A549 treated with AZD2906 at 1 μM for 4 hours (cell line): Measurements from ENCODE around the gene HNRNPUL2. TPM values are rescaled to one million over a fixed set of nuclear protein-coding genes. Genes with fewer than 3 reads are reported as not detected.

Source experiments
- total RNA-seq: library from RNA; stranded (reverse); fragments of 200-300 nt; extraction: Qiagen RNA extraction; gene quantifications from 5 replicates; pipeline ENCODE4 v1.2.3, GENCODE V29; 2022

HNRNPUL2 gene
- total RNA-seq, result 38.1 to 42.3 TPM (median 39.3 TPM) in 5 replicates

DNA sequence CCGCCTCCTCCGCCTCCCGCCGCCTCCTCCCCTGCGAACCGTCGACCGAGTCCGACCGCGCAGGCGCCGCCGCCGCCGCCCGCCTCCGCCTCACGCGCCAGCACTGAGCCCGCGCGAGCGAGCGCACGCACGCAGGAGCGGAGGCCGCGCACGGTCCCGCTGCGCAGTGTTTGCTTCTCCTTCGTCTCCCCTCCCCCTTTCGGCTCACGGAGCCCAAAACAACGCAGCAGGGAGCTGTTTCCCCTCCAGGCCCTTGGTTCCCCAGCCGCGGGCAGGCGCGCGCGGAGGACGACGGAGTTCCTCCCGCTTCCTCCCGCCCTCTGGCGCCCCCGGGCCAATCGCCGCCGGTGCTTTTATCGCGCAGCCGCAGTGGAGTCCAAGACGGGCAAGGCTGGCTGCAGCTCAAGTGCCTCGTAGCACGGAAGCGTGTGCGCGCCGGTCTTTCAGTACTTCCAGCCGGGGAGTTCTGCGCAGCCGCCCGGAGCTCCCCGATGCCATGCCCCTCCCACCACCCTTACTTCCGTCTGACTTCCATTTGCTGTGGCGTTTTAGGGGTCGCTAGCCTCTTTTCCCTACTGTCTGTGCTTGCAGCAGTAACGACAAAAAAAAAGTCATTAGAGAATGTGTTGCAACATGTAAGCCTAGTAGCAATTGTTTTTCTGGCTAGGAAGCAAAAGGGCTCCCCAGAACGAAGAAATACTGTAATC, at the start of gene HNRNPUL2:
HNRNPUL2 (minus strand) TSS at position 293 of the 707 bp plus-strand sequence. CDS start 301 bp downstream, outside the sequence.

DNA sequence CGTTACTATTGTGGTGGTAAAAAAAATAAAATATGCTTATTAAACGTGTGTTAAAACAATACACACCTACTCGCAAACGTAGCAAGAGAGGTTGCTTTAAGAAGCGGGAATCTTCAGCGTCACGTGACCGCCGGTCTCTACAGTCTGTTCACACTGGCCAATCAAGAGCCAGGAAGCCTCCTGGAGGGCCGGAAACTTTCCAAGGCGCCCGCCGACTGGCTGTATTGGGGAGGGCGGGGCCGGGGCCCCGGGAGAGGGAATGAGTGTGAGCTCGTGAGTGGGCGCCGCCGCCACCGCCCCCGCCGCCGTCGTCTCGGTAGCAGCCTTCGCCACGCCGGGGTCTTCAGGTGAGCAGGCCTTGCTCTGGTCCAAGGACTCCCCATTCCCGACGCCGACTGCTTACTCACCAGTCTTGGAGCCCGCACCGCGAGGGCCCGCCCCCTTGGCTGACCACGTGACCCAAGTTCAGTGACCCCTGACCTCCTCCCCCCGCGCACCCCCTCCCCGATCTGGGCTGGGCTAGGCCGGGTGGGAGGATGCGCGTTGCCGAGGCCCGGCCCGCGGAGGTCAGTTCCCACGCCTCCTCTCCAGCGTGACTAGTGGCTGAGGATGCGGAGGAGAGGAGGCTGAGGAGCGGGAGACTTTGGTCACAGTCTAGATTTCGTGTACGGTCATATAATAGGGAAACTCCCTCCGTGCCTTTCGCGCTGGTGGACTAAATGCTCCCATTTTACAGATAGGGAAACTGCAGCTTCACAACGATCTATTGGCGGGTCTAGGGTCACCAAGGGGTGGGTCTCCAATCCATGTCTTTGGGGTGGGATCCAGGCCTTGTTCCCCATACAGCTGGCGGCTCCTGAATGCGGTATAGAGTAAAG, 44.1 kb upstream of the HNRNPUL2 start, which contains the start of gene TAF6L:
TAF6L (plus strand) TSS at position 253 of the 878 bp plus-strand sequence. CDS start 4,388 bp downstream, outside the sequence.

DNA sequence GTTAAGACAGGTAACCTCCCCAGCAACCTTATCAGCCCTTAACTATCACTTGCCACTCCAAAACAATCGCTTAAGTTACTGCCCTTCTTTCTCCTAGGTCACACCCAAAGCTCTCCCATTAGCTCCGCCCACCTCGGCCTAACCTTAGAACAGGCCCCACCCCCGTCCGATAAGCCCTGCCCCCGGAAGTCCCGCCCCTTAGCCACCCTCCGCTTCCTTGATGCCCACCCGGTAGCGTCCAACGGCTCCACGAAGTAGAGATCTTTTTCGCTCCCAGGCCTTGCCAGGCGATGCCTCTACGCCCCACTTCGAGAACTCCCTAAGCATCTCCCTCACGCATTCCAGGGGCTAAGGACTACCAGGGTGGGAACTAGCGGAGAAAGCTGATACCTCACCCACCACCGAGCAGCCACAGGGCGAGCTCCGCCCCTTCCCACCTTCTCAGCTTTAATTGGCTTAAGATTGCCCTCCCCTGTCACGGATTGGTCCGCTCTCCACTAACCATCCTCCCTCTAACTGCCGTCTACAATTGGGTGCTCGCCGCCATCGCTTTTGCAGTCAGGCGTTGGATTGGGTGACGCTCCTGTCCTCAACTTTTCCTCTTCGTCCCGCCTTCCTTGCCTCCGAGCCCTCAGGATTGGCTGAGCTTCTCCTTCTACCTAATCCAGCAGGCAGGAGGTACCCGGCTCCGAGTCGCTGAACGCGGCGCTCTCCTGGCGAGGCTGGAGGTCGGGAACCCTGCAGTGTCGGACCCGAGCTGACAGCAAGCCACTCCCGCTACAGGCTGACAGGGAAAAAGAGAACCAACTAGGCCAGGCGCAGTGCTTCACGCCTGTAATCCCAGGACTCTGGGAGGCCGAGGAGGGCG, 26.7 kb upstream of the HNRNPUL2 start, which contains the start of gene ZBTB3:
ZBTB3 (minus strand) TSS at position 425 of the 868 bp plus-strand sequence. CDS start 496 bp downstream, outside the sequence.

DNA sequence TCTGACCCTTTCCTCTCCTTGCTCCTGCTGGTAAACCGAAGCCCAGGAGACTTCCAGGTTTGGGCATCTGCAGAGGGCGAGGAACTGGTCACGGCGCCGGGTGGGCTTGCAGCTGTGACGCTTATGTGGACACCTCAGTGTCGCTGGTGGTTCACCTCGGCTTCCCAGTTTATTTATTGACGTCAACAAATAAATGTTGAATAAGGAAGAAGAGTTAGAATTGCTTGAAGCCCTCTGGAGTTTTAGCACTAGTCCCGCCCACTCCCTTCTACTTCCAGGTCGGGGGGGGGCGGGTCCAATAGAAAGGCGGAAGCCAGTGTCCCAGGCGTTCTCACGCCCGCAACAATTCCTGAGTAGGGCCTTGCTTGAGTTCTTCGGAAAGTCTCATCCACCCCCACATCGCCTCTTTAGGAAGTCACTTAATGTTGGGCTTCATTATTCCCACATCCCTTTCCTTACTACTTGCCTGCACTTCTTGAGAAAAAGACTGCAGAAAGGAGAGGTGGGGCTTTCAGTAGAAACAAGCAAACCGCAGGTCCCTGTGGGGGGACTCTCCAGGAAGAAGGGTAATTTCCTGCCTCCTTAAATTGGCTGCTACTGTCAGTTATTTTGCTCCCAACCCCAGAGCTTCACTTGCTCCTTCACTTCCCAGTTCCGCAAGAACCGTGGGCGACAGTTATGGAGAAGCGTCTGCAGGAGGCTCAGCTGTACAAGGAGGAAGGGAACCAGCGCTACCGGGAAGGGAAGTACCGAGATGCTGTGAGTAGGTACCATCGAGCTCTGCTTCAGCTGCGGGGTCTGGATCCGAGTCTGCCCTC, 1.1 kb upstream of the HNRNPUL2 start, which contains the start of gene TTC9C:
TTC9C (plus strand) TSS at position 316 of the 818 bp plus-strand sequence; CDS start at position 679, 363 bp downstream.

DNA sequence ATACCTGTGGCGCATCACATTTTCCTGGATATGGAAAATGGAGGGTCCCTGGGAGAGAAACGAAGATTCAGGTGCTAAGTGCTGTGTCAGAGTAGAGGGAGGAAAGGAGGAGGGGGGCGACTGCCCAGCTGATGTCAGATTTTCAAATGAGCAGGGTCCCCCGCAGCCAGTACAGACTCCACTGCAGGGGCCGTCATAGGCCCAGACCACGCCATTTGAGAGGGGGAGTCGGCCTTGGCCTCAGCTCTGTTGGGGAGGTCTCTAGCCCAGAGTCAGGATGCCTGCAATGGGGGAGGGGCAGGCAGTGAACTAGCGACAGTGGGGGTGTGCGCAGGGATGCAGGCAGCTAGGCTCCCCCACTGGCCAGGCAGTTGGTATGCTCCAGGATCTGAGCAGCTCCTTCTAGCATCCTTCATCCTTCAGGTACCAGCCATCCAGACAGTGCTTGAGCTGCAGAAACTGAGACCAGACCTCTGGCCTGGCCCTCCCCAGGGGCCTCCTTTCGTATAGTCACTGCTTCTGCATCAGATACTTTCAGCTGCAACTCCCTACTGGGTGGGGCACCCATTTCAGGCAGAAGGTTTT, 19.9 kb downstream of the HNRNPUL2 start, which contains the start of the genes BSCL2 and GNG3:
BSCL2 (minus strand) TSS at position 148 of the 585 bp plus-strand sequence. CDS start 229 bp downstream, outside the sequence.
GNG3 (plus strand) TSS at position 400 of the 585 bp plus-strand sequence. CDS start 620 bp downstream, outside the sequence.

DNA sequence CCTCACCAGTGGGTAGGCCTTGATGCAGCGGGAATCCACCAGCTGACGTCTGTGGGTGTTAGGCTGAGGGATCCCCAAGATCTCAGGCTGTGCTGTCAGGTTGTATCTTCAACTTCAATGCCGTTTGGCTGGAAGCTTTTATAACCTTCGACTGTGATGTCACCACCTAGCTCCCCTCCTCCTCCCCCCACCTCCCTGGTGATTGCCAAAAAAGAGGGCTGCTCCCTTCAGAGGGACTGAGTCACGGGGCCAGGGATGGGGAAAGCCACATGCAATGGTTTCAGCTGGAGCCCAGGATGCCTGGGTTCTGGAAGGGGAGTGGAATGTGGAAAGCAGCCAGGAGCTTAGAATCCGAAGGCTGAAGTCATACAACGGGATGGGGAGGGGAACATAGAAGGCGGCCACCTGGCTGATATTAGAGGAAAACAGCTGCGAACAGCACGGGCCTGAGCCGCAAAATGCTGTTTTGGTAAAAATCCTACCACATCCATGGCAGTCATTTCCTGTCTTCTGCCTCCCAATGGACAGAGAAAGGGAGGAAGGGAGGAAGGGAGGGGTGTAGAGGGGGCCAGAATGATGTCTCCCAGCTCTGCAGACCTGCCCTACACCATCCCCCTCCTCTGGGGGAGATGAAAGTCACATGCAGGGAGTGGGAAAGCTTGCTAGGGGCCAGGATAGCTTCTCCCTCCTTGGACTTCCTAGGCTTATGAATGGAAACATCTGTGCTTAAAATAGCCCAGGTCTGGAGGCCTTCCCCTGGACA, 37.7 kb downstream of the HNRNPUL2 start, which contains the start of gene LRRN4CL:
LRRN4CL (minus strand) TSS at position 110 of the 763 bp plus-strand sequence. CDS start 1,022 bp downstream, outside the sequence.

DNA sequence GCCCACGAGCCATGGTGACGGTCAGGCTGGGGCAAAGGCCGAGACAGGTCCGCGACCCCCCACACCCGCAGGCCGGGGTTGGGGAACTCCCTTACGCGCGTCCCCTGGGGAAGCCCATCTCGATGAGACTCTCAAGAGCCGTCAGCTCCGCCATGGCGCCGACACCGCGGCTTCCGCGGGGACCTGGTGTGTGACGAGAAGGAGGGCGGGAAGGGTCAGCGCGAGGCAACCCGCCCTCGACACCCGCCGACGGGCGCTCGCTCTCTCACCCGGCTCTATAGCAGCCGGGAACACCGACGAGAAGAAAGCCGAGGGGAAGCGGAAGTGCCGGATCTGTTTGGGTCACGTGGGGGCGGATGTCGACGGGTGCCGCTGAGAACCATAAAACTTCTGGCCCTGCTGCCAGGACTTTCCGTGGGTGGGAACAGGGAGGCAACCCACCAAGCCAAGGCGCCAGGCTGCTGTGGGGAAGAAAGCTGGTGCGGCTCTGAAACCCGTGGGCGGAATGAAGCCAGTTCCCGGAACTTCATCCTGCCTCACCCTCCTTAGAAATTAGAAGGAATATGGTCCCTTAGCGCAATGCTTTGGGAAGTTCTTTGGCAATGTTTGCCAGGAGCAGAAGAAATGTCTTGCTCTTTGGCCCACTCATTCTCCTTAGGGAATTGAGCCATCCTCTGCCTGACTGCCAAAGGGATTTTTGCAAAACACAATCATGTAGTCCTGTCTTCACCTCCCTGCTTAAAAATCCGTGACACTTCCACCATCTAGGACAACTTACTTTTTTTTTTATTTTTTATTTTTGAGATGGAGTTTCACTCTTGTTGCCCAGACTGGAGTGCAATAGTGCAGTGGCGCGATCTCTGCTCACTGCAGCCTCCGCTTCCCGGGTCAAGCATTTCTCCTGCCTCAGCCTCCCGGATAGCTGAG, 48.2 kb downstream of the HNRNPUL2 start, which contains the start of gene UBXN1:
UBXN1 (minus strand) TSS at position 304 of the 927 bp plus-strand sequence; CDS start at position 154, 150 bp downstream.

DNA sequence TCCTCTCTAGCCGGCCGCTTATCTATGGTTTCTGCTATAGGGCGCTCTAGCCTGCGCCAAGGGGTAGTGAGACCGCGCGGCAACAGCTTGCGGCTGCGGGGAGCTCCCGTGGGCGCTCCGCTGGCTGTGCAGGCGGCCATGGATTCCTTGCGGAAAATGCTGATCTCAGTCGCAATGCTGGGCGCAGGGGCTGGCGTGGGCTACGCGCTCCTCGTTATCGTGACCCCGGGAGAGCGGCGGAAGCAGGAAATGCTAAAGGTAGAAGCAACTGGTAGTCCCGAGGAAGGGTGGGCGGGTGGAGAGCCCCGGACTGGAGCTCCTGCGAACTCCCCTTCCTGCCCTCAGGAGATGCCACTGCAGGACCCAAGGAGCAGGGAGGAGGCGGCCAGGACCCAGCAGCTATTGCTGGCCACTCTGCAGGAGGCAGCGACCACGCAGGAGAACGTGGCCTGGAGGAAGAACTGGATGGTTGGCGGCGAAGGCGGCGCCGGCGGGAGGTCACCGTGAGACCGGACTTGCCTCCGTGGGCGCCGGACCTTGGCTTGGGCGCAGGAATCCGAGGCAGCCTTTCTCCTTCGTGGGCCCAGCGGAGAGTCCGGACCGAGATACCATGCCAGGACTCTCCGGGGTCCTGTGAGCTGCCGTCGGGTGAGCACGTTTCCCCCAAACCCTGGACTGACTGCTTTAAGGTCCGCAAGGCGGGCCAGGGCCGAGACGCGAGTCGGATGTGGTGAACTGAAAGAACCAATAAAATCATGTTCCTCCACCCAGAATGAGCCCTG, 55.5 kb downstream of the HNRNPUL2 start, which contains the start of the genes LBHD1 and UQCC3:
LBHD1 (minus strand) TSS at position 660 of the 782 bp plus-strand sequence. CDS start 2,236 bp downstream, outside the sequence.
UQCC3 (plus strand) TSS at position 66 of the 782 bp plus-strand sequence; CDS start at position 139, 73 bp downstream.

DNA sequence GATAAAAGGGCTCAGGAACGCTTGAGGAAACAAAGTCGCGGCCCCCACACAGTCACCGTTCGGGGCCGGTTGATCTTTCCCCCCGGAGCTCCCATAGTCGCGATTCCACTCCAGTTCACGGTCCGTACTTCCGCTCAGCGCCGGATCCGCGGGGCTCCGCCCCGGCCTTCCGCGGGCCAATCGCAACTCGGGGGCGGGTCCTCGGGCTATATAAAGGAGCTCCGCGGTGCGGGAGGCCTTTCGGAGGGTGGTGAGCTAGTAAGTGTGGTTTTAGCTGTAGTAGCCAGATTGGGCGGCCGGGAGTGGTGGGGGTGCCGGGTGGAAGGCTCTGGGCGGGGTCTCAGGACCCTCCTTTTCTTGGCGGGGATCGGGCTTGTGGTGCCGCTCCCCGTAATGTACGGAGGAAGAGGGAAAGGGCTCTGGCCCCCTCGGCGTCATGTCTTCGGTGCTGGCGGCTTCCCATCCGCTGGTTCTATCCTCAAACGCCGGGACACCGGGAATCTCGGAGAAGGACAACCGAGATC, 62.1 kb downstream of the HNRNPUL2 start, which contains the start of the genes C11orf98 and CSKMT:
C11orf98 (minus strand) TSS at position 136 of the 524 bp plus-strand sequence; CDS start at position 95, 41 bp downstream.
CSKMT (plus strand) TSS at position 238 of the 524 bp plus-strand sequence. CDS start 568 bp downstream, outside the sequence.

Other genes with a start within 250 kb of the HNRNPUL2 start
- 339 to 412 TPM (median 379 TPM) in 5 replicates for gene AHNAK, start 180.7 kb downstream of the HNRNPUL2 start, total RNA-seq
- 1,893 to 2,060 TPM (median 2,008 TPM) in 5 replicates for gene EEF1G, start 153.6 kb downstream of the HNRNPUL2 start, total RNA-seq
- 12.8 to 17.8 TPM (median 17.0 TPM) in 5 replicates for gene TUT1, start 135.9 kb downstream of the HNRNPUL2 start, total RNA-seq
- gene MTA2, start 125.6 kb downstream of the HNRNPUL2 start, total RNA-seq, result 82.2 to 92.9 TPM (median 85.9 TPM) in 5 replicates
- 19.9 to 26.0 TPM (median 22.0 TPM) in 5 replicates for gene EML3, start 114.7 kb downstream of the HNRNPUL2 start, total RNA-seq
- gene ROM1, start 114.2 kb downstream of the HNRNPUL2 start, total RNA-seq, result 3.6 to 4.3 TPM (median 4.0 TPM) in 5 replicates
- 44.5 to 55.6 TPM (median 54.8 TPM) in 5 replicates for gene B3GAT3, start 105.5 kb downstream of the HNRNPUL2 start, total RNA-seq
- 248 to 270 TPM (median 260 TPM) in 5 replicates for gene GANAB, start 80.8 kb downstream of the HNRNPUL2 start, total RNA-seq
- gene INTS5, start 74.2 kb downstream of the HNRNPUL2 start, total RNA-seq, result 19.1 to 23.0 TPM (median 22.6 TPM) in 5 replicates
- gene C11orf98, start 62.2 kb downstream of the HNRNPUL2 start, total RNA-seq, result 118 to 140 TPM (median 121 TPM) in 5 replicates
- gene CSKMT, start 62.1 kb downstream of the HNRNPUL2 start, total RNA-seq, result 6.9 to 15.1 TPM (median 13.5 TPM) in 5 replicates
- gene UQCC3, start 55.8 kb downstream of the HNRNPUL2 start, total RNA-seq, result 23.4 to 38.0 TPM (median 35.7 TPM) in 5 replicates
- gene LBHD1, start 55.2 kb downstream of the HNRNPUL2 start, total RNA-seq, result 4.0 to 5.1 TPM (median 4.8 TPM) in 5 replicates
- 113 to 126 TPM (median 120 TPM) in 5 replicates for gene UBXN1, start 48.4 kb downstream of the HNRNPUL2 start, total RNA-seq
- 0.07 to 0.10 TPM (median 0.08 TPM) in 3 of 5 replicates, not detected in the others for gene LRRN4CL, start 37.9 kb downstream of the HNRNPUL2 start, total RNA-seq
- gene BSCL2, start 20.0 kb downstream of the HNRNPUL2 start, total RNA-seq, result 53.3 to 85.7 TPM (median 68.0 TPM) in 5 replicates
- not detected in 5 replicates for gene GNG3, start 19.8 kb downstream of the HNRNPUL2 start, total RNA-seq
- gene TTC9C, start 1.0 kb upstream of the HNRNPUL2 start, total RNA-seq, result 28.8 to 30.0 TPM (median 29.4 TPM) in 5 replicates
- 1.3 to 1.8 TPM (median 1.5 TPM) in 5 replicates for gene ZBTB3, start 26.7 kb upstream of the HNRNPUL2 start, total RNA-seq
- gene POLR2G, start 34.1 kb upstream of the HNRNPUL2 start, total RNA-seq, result 161 to 178 TPM (median 174 TPM) in 5 replicates
- 12.2 to 15.7 TPM (median 14.0 TPM) in 5 replicates for gene TAF6L, start 43.9 kb upstream of the HNRNPUL2 start, total RNA-seq
- gene TMEM179B, start 59.9 kb upstream of the HNRNPUL2 start, total RNA-seq, result 68.8 to 94.9 TPM (median 86.7 TPM) in 5 replicates
- 19.7 to 28.7 TPM (median 27.7 TPM) in 5 replicates for gene TMEM223, start 64.5 kb upstream of the HNRNPUL2 start, total RNA-seq
- 38.7 to 55.4 TPM (median 50.7 TPM) in 5 replicates for gene NXF1, start 78.0 kb upstream of the HNRNPUL2 start, total RNA-seq
- gene STX5, start 104.6 kb upstream of the HNRNPUL2 start, total RNA-seq, result 19.5 to 24.9 TPM (median 23.9 TPM) in 5 replicates
- gene TEX54, start 105.4 kb upstream of the HNRNPUL2 start, total RNA-seq, result not detected in 5 replicates
- gene WDR74, start 112.1 kb upstream of the HNRNPUL2 start, total RNA-seq, result 74.3 to 82.0 TPM (median 79.5 TPM) in 5 replicates
- gene SLC3A2, start 153.4 kb upstream of the HNRNPUL2 start, total RNA-seq, result 893 to 1,052 TPM (median 950 TPM) in 5 replicates
- 0.03 to 0.08 TPM (median 0.07 TPM) in 4 of 5 replicates, not detected in the other for gene CHRM1, start 193.9 kb upstream of the HNRNPUL2 start, total RNA-seq